HepG2 (cell line): Measurements from ENCODE around the gene PRM3. TPM values are rescaled to one million over a fixed set of nuclear protein-coding genes. Genes with fewer than 3 reads are reported as not detected.

Source experiments
- AGO2 ChIP-seq: fragments of 200-400 bp; formaldehyde crosslinking; optimal IDR thresholded peaks from 2 replicates; pipeline ENCODE3; 2017; ENCODE audit warnings: mild to moderate bottlenecking, low read depth, low read length, moderate library complexity
- IRF9 ChIP-seq: sonication (generic); formaldehyde crosslinking; IDR thresholded peaks from 2 replicates; pipeline ENCODE4 v1.8.0; 2022; ENCODE audit warnings: missing genetic modification reagents, mild to moderate bottlenecking, borderline replicate concordance
- KIAA2018 ChIP-seq: sonication (generic); formaldehyde crosslinking; IDR thresholded peaks from 2 replicates; pipeline ENCODE4 v1.5.0; 2020; ENCODE audit warnings: mild to moderate bottlenecking, missing genetic modification reagents, borderline replicate concordance
- PRDM10 ChIP-seq: sonication (generic); formaldehyde crosslinking; IDR thresholded peaks from 2 replicates; pipeline ENCODE4 v1.4.0; 2020; ENCODE audit warnings: low read depth, missing genetic modification reagents
- SUZ12 ChIP-seq: fragments of 150-350 bp; IDR thresholded peaks from 2 replicates; pipeline ENCODE4 v1.6.1; 2014; ENCODE audit warnings: low read depth, low read length
- TFDP1 ChIP-seq: IDR thresholded peaks from 2 replicates; pipeline ENCODE4 v1.6.1; 2016; ENCODE audit warnings: missing compliant biosample characterization, missing genetic modification reagents, borderline replicate concordance
- ZBTB2 ChIP-seq: sonication (generic); formaldehyde crosslinking; IDR thresholded peaks from 2 replicates; pipeline ENCODE4 v1.8.0; 2022; ENCODE audit warnings: low read depth, missing genetic modification reagents
- ZMYM2 ChIP-seq: sonication (generic); formaldehyde crosslinking; IDR thresholded peaks from 2 replicates; pipeline ENCODE4 v1.8.0; 2022; ENCODE audit warnings: mild to moderate bottlenecking, missing genetic modification reagents
- polyA plus RNA-seq, 8 experiments: library from polyadenylated mRNA; depleted of rRNA in 3 of 8; stranded (reverse) in 7 of 8; unstranded in 1 of 8; fragments of >200 nt; fragmentation: Illumina TruSeq in 4 of 8; extraction: Trizol in 4 of 8; gene quantifications; 2 replicates each; pipeline versions ENCODE4 v1.2.1 to v1.2.3, GENCODE V29; 2011 to 2016; ENCODE audit warnings: low read depth in 4 of 8, missing spikeins in 1 of 8, mixed read lengths in 1 of 8; ENCODE audit not compliant: insufficient read depth in 1 of 8
- total RNA-seq, 5 experiments: library from RNA; depleted of rRNA; stranded (reverse); fragments of >200 nt; fragmentation: Illumina TruSeq; extraction: Trizol; gene quantifications; 2 replicates each; pipeline ENCODE4 v1.2.3, GENCODE V29; 2016; ENCODE audit warnings: low read depth in 1 of 5

The PRM3 gene
- total and polyA plus RNA-seq, 2 of the 13 experiments (the other 11 are each of a cell fraction or from before 2014, with no cell fraction given) = not detected

- TF ChIP-seq IRF9 (peak; percentile 28; the same call in 1 of the 2 replicates), TFDP1 (CRISPR knock-in tag) (no peak), AGO2 (no peak), ZBTB2 (no peak), PRDM10 (CRISPR knock-in tag) (no peak), ZMYM2 (CRISPR knock-in tag) (peak; percentile 96), KIAA2018 (no peak), SUZ12 (no peak)
These were observed 14.6 kb downstream of the PRM3 start (continued) for GRCh38 chr16:11258553-11259492.
